ENCODE data around the gene PACS2. TPM values are rescaled to one million over a fixed set of nuclear protein-coding genes. Genes with fewer than 3 reads are reported as not detected.
"Not testable (repeated sequence)": the region's sequence is repeated elsewhere in the genome, so short reads cannot be mapped to it uniquely, and the experiment has no call there.

PACS2 gene
- total RNA-seq = 82.9 and 124 TPM in 2 replicates

DNA sequence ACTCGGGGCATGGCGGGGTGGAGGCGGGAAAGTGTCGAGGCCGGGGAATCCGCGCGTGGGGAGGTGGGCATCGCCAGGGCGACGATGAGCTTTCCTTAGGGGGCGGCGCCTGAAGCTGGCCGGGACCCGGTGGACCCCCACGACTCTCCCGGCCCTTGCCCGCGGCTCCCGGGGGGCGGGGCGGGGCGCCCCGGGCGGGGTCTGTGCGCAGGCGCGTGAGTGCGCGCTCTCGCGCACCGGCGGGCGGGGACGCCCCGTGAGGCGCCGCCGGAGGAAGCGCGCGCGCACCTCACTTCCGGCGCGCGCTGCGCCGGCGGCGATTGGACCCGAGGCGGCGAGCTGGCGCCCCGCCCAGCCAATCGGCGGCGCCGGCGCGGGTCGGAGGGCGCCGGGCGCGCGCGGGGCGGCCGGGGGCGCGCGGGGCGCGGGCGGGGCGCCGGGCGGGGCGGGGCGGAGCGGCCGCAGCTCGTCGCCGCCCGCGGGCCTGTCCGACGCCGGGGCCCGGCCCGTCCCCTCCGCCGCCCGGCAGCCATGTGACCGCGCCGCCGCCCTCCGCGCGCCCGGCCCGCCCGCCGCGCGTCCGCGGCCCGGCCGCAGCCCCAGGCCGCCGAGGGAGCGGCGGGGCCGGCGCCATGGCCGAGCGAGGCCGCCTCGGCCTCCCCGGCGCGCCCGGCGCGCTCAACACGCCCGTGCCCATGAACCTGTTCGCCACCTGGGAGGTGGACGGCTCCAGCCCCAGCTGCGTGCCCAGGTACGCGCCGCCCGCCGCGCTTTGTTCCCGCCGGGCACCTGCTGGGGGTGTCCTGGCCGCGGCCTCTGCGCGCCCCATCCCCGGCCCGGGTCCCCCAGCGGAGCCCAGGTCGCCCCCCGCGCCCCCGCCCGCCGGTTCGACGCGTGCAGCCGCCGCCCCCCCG, at the start of gene PACS2:
Gene PACS2 (plus strand): TSS at position 462 of the 914 bp plus-strand sequence. CDS start 171 bp downstream, at position 633.
- DNase-seq (ENCODE audit: extremely low read depth, low read depth, low spot score) = no peak

DNA sequence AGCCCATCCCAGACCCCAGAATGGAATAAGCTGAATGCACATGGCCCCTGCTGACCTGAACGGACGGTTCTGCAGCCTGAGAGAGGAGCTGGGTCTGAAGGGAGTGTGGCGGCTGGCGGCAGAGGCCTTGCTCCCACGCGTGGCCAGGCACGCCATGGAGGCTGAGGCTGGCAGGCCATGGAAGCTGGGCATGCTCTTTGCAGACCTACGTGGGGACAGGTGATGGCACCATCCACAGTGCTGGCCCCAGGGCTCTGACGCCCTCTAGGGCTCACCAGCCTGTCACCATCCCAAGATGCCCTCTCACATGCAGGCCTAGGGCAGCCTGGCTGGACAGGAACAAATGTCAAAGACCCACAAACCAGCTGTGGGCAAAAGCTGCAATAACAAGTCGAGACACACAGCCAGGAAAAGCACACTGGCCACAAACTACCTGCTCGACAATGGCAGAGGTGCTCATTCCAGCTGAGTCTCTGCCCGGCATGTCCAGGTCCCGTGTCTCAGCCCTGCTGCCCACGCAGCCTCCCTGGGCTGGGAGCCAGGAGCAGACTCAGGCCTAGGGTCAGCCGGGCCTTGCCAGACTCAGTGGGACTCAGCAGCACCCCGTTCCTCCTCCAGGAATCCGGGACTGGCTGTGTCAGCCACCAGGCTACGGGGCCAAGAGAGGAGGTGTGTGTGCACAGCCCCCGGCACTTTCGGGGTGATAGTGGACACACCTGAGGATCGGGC, 46.6 kb upstream of the PACS2 start:
- no peak for DNase-seq (ENCODE audit: extremely low read depth, low read depth, low spot score)

DNA sequence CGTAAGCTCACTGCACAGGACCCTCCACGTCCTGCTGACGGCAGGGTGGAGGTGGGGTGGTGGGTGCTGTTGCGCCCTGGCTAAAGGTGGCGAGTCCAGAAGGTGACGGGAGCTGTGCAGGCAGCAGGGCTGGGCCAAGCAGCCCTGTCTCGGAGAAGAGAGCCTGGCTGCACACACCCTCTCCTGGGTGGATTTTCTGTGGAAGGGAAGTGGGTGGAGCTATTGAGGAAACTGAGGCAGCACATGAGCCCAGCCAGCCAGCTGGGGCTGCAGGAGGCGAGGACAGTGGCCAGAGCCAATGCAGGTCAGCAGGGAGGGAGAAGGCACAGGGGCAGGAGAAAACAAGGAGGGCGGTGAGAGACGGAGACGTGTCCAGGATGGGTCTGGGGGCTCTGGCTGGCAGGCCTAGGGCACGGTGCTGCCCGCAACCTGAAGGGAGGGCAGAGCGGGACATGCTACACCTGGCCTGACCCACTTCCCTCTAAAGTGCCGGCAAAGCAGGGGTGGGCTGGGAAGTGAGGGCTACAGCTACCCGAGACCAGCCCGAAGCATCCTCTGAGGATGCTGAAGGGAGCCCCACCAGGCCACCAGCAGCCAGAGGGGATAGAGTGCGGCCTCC, 45.7 kb upstream of the PACS2 start:
- DNase-seq (ENCODE audit: extremely low read depth, low read depth, low spot score) = no peak

DNA sequence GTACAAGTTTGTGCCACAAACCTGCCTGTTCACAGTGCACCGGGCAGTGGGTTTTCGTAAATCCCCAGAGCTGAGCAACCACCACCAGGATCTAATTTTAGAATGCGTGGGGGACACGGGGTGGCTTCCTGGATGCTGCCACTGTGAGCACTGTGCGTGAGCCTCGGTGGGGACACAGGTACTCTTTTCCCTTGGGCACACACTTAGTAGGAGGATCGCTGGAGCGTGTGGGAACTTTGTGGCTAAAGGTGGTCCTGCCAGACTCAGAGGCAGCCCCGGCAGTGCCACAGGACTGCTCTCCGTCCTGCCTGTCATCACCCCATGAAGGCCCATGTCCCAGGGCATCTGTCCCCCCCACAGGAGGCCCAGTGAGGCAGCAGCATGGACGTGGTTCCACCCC, 45.1 kb upstream of the PACS2 start:
- DNase-seq (ENCODE audit: extremely low read depth, low read depth, low spot score) = no peak

DNA sequence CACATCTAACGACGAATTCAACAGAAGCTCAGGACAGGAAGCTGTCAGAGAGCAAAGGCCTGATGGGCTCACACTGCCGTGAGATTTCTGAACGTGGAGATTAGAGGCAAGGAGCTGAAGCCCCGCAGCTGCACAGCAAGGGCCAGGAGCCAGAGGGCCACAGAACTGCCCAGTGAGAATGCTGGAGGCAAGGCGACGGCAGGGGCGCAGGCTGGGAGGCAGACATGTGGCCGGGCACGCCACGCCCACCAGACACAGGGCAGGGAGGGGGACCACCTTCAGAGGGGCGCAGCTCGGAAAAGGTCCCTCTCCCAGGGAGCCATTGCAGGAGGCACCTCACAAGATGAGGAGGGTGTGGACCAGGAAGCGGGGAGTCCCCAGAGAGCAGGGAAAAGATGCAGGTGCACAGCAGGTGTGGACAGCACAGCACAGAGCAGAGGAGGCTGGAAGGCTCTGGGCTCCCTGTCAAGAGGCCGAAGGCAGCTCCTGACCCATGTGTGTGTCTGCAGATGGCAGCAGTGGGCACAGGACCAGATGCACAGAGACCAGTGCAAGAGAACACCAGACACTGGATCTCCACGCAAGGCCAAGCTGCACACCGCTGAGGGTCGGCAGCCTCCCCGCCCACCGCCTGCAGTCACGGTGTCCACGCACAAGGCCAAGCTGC, 43.2 kb upstream of the PACS2 start:
- DNase-seq (ENCODE audit: extremely low read depth, low read depth, low spot score) = no peak

DNA sequence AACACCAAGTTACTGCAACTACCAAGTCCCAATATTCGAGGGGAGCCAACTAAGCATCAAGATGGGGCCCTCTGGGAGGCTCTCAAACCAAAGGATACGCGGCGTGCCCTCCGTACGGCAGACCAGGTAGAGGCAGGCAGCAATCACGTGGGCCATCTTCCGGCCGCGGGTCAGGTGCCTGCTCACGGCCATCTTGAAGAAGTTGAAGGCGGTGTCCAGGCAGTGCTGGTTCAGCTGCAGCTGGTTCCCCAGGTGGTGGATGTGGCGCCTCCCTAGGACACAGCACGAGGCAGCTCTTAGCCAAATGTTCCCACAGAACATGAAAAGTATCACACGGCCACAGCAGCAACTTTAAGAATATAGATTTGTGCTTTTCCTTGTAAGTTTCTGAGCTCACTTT, 41.9 kb upstream of the PACS2 start:
- DNase-seq (ENCODE audit: extremely low read depth, low read depth, low spot score) = no peak

DNA sequence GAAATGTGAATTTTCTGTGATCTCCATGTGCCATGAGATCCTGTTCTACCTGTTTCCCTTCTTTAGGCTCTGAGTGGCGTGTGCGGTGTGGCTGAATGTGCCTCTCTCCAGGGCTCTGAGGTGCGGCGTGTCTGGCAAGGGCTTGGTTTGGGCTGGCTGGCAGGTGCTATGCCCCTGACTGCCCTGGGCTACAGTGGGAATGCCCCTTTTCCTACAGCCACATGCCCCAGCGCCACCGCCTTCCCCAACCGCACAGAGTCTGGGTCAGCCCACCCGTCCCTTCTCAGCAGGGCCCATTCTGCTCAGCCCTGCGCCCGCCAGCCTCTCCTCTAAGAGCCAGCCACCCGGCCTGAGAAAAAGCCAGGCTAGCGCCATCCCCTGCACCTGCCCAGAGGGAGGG, 41.5 kb upstream of the PACS2 start:
- DNase-seq (ENCODE audit: extremely low read depth, low read depth, low spot score) = no peak

DNA sequence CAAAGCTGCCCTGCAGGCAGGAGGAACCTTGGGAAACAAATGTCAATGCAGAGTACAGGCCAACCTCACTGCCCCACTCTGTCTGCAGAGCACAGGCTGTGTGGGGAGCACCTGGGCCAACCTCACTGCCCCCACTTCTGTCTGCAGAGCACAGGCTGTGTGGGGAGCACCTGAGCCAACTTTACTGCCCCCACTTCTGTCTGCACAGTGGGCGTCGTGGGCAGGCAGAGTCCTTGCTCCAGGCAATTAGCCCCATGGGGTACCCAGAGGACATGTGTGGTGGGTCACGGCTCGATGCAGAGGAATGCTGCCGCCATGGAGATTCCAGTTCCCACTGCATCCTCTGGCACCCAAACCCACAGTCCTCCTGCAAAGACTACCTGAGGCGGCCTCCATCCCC, 39.9 kb upstream of the PACS2 start:
- DNase-seq (ENCODE audit: extremely low read depth, low read depth, low spot score) = no peak

DNA sequence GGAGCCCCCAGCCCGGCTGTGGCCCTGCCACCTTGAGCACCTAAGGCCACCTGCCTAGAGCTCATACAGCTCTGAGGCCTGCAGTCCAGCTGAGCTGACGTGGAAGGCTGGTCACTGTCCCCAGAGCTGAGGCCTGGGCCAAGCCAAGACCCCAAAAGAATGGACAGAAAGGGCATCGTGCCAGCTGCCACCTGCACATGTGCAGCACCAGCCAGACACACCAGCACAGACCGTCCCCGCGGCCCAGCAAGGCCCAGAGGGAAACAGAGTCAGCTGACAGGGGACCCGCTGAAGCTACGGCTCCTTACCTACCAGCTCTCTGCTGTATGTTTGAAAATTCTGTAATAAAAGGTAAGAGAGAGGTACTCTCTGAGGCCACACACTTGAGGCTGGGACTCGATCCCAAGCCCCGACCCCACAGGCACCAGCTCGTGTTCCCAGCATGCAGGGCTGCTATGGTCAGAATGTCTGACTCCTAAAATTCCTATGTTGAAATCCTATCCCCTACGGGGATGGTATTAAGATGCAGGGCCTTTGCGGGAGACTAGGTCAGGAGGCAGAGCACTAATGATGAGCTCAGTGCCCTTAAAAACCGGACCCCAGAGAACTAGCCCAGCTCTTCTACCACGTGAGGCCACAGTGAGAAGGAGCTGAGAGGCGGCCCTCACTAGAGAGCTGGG, 39.1 kb upstream of the PACS2 start:
- DNase-seq (ENCODE audit: extremely low read depth, low read depth, low spot score) = no peak

DNA sequence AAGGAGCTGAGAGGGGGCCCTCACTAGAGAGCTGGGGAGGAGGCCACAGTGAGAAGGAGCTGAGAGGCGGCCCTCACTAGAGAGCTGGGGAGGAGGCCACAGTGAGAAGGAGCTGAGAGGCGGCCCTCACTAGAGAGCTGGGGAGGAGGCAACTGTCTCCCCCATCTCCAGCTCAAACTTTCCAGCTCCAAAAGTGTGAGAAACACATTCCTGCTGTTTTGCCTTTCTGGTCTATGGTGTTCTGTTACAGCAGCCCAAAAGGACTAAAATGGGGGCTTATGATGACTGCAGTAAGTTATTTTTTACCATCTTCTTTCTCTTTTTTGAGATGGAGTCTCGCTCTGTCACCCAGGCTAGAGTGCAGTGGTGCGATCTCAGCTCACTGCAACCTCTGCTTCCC, 37.1 kb upstream of the PACS2 start:
- not testable (repeated sequence) for DNase-seq (ENCODE audit: extremely low read depth, low read depth, low spot score)

DNA sequence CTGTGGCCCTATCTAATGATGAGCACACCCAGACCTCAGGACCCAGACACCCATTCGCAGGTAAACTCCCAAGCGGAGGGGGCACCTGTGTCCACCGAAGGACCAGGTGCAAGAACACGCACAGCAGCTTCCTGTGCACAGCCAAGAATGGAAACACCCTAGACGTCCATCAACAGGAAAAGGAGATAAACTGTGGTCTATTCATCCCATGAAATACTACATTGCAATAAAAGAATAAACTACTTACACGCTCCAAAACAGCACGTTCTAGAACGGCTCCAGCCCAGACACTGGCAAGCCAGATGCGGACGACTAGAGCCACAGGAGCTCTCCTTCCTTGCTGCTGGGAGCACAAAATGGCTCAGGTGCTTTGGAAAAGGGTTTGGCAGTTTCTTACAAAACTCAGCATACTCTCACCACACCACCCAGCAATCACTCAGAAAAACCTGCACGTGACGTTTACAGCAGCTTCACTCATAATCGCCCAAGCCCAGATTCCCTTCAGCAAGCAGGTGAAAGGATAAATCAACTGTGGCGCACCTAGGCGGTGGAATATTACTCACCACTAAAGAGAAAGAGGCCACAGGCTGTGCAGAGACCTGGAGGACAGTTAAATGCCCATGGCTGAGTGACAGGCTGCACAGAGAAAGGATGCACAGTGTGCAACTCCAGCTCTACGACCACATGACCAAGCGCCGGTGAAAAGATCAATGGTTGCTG, 34.7 kb upstream of the PACS2 start:
- no peak for DNase-seq (ENCODE audit: extremely low read depth, low read depth, low spot score)

DNA sequence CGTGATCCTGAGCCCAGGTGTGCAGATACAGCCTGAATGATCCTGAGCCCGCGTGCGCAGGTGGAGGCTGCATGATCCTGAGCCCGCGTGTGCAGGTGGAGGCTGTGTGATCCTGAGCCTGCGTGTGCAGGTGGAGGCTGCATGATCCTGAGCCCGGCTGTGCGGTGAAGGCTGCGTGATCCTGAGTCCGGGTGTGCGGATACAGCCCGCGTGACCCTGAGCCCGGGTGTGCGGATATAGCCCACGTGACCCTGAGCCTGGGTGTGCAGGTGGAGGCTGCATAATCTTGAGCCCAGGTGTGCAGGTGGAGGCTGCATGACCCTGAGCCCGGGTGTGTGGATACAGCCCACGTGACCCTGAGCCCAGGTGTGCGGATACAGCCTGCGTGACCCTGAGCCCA, 34.0 kb upstream of the PACS2 start:
- no peak for DNase-seq (ENCODE audit: extremely low read depth, low read depth, low spot score)

DNA sequence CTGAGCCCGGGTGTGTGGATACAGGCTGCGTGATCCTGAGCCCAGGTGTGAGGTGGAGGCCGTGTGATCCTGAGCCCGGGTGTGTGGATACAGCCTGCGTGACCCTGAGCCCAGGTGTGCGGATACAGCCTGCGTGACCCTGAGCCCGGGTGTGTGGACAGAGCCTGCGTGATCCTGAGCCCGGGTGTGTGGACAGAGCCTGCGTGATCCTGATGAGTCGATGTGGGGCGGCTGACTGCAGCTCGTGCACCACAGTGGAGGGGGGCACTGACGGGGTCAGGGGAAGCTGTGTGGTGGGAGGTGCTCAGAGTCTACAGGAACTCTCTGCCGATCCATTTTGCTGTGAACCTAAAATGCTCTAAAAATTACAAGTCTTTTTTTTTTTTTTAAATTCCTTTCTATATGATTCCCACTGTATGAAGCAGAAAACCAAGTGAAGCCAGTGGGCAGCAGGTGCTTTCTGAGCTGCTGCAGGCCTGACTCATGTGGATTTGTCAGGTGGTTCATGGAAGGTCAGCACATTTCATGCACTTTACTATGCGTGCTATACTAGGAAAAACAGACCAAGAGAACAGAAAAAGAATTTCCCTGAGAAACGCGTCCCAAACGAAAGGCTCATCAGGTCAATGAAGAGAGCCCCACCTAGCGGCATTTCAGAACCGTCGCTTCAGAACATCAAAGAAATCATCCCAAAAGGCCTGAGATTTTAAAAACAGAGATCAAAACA, 33.0 kb upstream of the PACS2 start:
- DNase-seq (ENCODE audit: extremely low read depth, low read depth, low spot score) = no peak

DNA sequence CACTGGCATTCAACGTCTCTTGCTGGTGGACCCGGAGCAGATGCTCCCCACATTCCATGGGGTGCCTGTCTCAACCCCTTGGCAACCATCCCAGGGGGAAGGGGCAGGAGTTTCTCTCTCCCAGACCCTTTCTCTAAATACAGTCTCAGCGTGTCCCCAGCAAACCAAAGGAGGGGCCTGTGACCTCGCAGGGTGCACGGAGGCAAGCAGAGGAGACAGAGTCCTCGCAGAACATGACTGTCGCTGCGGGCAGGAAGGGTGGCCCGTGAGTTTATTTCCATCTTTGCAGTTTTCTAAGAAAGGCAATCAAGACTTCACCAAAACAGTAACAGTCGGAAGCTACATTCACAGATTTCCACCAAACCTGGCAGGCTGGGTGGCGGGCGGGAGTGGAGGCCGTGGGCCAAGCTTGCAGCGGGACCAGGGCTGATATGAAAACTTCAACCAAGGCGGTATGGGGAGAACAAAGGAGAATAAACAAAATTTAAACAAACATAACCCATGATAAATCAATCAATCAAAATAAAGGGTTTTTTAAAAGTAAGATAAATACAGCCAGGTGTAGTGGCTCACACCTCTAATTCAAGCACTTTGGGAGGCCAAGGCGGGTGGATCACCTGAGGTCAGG, 32.3 kb upstream of the PACS2 start:
- DNase-seq (ENCODE audit: extremely low read depth, low read depth, low spot score) = no peak

DNA sequence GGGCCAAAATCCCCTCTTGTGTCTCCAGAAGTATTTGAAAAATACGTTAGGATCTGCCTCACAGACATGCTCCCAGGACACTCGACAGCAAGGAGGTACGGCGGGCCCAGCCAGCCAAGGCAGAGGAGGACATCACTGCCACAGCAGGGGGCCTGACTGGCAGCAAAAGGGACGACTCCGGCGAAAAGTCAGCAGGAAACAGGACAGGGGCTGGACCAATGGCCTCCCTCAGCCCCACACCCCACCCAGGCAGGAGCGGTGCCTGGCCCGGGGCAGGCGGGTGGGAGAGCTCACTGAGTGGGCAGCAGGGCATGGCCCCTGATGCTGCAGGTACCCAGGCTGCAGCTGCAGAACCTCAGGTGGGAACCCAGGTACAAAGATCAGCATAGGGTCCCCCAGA, 31.5 kb upstream of the PACS2 start:
- DNase-seq (ENCODE audit: extremely low read depth, low read depth, low spot score) = no peak

DNA sequence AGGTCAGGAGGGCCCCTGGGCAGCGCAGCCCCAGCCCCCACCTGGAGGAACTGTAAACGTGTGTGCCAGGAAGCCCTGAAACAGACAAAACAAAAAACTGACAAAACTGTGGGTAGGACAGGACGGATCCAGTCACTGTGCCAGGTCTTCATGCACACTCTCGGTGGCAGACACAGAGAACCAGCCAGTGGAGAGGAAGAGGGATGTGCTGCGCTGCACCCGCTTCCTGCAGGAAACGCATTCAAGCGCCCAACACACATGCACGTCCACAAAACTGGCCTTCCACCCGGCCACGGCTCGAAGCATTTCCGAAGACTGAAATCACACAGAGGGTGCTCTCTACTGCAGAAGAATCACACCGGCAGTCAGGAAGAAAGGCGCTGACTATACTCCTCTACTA, 30.6 kb upstream of the PACS2 start:
- DNase-seq (ENCODE audit: extremely low read depth, low read depth, low spot score) = no peak

DNA sequence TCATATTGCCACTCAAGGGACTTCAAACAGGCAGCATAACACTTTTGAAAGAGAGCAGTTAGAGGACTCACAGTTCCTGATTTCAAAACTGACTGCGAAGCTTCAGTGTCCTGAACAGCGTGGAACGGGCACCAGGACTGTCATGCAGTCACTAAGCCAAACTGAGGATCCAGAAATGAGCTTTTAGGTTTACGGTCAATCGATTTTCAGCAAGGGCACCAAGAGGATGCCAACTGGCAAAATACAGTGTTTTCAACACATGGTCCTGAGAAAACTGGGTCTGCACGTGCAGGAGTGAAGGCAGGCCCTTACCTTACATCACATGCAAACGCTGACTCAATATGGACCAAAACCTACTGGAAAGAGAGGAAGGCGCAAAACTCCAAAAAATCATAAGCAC, 29.4 kb upstream of the PACS2 start:
- DNase-seq (ENCODE audit: extremely low read depth, low read depth, low spot score) = no peak

DNA sequence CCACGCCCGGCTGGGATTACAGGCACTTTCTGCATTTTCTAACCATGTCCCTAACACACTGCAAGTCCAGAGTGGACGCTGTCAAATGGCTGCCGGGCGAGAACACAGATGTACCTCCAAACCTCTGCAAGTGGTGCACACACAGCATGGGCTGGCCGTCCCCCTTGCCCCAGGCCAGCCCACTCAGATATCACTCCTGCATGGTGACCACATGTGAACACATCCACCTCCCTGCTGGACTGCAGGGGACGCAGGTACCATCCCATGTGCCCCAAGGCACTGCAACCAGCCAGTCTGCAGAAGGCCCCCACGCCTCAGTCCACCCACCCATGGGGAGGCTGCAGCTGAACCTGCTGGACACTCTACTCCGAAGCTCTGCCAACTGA, 27.8 kb upstream of the PACS2 start:
- DNase-seq (ENCODE audit: extremely low read depth, low read depth, low spot score) = no peak
